DMS79 treated with DMSO at 0.1 percent for 48 hours (cell line): Measurements from ENCODE around the gene RPL9.
"Not testable (repeated sequence)": the region's sequence is repeated elsewhere in the genome, so short reads cannot be mapped to it uniquely, and the experiment has no call there.

Source experiments
- DNase-seq: peaks from one replicate; lab custom pipeline; 2025; lab: John Stamatoyannopoulos, UW

RPL9 gene

DNA sequence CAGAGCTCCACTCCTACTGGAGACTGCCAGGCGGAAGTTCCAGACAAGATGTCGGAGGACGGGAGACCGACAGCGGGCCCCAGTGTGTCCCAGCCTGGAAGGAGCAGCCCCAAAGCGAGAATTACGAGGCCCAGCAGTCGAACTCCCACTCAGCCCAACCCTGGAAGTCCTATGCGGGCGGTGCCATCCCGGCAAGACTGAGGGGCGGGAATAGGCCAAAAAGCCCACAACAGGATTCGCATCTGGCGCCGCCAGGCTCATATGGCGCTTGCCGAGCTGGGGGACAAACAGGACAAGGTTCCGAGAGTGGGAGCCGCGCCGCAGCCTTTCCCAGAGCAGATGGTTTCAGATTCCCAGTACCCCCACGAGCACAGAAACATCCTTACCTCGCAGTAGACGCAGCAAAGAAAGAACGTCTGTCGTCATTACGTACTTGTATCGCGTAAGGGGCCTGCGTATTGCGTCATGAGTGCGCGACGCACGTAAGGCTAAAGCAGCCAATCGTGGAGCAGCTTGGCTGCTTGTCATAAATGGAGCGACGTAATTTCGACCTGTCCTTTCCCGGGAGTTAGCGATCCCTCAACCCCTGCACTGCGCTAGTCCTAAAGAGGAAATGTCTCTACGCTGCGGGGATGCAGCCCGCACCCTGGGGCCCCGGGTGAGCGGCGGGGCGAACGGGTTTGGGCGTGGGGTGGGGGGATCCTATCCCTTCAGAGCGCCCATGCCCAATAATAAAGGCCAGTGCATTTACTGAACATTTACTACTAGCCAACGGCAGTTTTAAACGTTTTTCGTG is at the start of gene RPL9, which contains the start of gene LIAS:
TSS of gene RPL9 (minus strand) at position 418 of the 796 bp plus-strand sequence. CDS start 483 bp downstream, outside the sequence.
TSS of gene LIAS (plus strand) at position 552 of the 796 bp plus-strand sequence. CDS start at position 614, 62 bp downstream.
- peak; percentile 63 for DNase-seq

DNA sequence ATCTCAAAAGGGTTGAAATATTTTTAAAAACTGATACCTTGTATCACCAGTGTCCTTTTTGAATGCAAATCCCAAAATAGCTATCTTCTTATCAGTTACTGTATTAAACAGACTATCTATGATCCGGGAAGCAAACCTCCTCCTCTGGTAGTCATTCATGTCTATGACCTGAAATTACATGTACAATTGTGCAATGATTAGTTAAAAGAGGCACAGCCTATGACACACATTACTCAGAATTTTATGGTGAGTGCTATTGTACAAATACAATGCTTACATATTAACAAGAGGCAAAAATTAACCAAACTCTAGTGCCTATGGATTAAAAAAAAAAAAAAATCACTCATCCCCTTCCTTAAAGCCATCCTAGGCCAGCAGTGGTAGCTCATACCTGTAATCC is 46.9 kb upstream of the RPL9 start:
- no peak for DNase-seq

- no peak for DNase-seq
These were observed 45.8 kb upstream of the RPL9 start for GRCh38 chr4:39504538-39504937.

DNA sequence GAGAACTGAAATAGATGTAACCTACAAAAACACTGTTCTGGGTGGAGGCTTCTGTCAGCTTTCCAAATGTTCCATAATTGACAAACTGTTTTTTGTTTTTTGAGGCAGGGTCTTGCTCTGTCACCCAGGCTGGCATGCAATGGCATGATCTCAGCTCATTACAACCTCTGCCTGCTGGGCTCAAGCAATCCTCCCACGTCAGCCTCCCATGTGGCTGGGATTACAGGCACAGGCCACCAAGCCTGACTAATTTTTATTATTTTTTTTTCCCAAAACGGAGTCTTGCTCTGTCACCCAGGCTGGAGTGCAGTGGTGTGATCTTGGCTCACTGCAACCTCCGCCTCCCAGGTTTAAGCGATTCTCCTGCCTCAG is 43.9 kb upstream of the RPL9 start:
- DNase-seq, result not testable (repeated sequence)

DNA sequence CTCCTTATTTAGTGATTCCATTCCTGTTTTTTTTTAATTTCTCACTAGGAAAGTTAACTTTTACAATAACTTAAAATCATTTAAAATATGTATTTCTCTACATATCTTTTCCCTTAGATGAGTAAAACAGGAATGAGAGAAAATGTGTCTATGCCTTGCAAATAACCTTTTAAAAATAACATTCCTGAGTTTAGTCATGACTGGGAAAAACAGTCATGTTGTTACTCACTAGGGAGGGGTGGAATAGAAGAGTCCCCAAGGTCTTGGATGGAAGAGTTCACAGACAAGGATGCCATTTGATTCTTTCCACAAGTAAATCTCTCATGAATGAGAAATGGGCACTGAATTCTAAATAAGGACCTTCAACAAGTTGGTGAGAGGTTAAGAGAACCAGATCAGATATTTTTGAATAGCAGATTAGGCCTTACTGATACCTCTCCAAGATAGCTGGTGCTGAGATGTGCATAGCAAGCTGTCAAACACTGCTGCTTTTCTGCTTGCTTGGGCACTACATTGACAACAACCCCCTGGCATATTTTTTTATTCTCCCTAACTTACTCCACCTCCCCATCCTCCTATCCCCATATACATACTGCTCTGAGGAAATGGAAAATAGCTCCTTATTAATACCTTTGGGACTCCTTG is 43.4 kb upstream of the RPL9 start:
- DNase-seq, result no peak

- no peak for DNase-seq
These were observed 40.0 kb upstream of the RPL9 start for GRCh38 chr4:39498727-39499020.

- DNase-seq, result no peak
These were observed 39.4 kb upstream of the RPL9 start for GRCh38 chr4:39497909-39498726.

GRCh38 chr4:39495446-39496213 is 36.9 kb upstream of the RPL9 start:
- DNase-seq, result no peak

DNA sequence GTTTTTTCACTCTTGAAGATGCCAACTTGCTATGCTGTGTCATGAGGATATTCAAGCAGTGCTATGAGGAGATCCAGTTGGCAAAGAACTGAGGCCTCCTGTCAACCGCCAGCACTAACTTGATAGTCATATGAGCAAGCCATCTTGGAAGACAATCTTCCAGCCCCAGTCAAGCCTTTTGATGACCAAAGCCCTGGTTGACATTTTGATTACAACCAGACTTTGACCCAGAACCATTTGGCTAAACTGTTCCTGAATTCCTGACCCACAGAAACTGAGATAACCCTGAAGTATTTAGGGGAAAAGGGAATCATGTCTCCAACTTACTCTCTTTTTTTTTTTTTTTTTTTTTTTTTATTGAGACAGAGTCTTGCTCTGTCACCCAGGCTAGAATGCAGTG is 35.6 kb upstream of the RPL9 start:
- no peak for DNase-seq

DNA sequence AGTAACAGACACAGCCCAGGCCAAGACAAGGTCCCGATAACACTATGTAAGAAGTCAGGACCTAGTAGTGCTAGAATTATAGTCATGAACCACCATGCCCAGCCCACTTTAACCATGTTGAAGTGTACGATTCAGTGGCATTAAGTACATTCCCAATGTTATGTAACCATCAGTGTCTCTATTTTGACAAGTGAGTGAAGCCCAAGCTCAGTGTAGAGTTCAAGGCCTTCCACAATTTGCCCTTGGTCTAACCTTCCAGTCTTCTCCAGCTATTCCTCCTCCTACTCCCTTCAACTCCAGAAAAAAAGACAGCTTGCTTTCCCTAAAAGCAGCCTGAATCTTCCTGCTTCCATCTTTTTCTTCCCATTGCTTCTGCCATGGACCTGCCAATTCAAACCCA is 31.6 kb upstream of the RPL9 start:
- no peak for DNase-seq

DNA sequence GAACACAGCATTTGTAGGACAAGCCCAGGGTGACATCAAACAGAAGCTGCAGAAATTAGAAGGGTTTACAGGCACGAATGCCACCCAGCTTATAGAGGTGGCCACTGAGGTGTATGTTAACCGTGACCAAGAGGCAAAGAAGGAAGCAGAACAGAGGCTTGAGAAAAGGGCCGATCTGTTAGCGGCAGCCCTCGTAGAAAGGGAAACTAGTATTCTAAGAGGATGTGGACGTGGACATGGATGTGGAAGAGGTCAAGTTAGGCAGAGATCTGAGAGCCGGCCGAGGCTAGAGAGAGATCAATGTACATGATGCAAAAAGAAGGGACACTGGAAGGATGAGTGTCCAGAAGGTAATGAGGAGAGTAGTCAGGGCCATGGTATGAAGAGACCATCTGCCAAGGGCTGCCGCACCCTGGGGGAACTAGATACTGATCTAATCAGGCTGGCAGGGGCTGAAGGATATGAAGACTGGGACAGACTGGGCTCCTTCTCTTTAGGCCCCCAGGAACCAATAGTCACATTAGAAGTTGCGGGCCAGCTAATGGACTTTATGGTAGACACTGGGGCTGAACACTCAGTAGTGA is 27.6 kb upstream of the RPL9 start:
- no peak for DNase-seq

- DNase-seq, result no peak
These were observed 26.0 kb upstream of the RPL9 start for GRCh38 chr4:39484582-39485272.

DNA sequence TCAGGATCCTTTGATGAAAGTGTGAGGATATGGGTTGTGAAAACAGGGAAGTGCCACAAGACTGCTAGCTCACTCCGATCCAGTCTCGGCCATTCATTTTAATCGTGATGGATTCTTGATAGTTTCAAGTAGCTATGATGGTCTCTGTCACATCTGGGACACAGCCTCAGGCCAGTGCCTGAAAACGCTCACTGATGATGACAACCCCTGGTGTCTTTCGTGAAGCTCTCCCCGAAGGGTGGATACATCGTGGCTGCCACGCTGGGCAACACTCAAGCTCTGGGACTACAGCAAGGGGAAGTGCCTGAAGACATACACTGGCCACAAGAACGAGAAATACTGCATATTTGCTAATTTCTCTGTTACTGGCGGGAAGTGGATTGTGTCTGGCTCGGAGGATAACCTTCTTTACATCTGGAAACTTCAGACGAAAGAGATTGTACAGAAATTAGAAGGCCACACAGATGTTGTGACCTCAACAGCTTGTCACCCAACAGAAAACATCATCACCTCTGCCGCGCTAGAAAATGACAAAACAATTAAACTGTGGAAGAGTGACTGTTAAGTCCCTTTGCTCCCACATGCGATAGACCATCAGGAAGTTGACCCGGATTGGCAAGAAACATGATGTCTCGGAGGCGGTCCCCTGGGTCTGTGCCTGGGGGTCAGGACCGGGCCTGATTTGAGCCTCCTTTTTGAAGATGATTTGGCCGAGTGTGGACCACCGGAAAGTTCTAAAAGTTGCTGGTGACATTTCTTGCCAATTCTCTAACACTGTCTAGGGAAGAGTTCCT is 22.4 kb upstream of the RPL9 start:
- no peak for DNase-seq

GRCh38 chr4:39480251-39480650 is 21.5 kb upstream of the RPL9 start:
- DNase-seq, result no peak

GRCh38 chr4:39476187-39476895 is 17.6 kb upstream of the RPL9 start:
- DNase-seq, result no peak

- DNase-seq, result no peak
These were observed 13.7 kb upstream of the RPL9 start for GRCh38 chr4:39472396-39472795.

- no peak for DNase-seq
These were observed 11.7 kb upstream of the RPL9 start for GRCh38 chr4:39470402-39470801.

DNA sequence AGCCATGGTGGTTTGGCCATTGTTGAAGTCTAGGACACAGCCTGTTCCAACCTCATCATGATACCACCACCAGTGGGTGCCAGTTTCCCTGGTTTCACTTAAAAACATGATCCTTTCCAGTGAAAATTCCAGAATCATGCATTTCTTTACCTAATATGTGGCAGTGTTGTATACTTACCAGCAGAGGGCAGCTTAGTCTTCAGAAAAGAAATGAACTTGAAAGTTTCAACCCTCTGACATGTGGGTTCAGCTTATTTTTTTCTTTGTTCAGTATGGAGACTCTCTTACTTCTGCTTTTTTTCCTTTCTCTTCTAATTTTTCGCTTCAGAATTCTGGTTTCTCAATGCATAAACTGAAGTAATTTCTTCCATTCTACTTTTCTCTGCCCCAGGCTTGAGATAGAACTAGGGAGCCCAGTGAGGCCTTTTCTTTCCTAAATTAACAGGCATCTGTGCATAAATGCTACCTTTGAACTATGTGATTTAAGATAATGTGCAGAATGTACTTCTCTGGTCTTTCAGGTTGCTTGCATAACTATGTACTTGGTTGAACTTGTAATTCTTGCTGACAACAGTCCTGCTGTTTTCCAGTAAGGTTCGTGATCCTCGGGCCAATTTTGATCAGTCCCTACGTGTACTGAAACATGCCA is 10.8 kb upstream of the RPL9 start:
- DNase-seq, result peak; percentile 8

DNA sequence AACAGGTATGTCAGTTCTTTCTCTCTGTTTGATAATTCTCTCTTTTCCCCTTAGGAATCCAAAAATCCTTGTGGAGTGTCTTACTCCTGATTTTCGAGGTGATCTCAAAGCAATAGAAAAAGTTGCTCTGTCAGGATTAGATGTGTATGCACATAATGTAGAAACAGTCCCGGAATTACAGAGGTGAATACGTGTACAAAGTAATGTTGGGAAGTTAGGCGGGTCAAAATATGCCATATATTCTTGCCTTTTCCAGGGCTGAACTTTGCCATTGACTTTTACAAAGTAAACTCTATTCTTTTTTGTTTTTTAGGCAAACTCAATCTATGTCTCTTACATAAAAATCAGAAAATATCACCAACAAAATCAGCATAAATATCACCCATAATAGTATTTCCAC is 8.7 kb upstream of the RPL9 start:
- DNase-seq, result no peak
